H1 (cell line): ENCODE measurements around the gene CDYL. TPM values are rescaled to one million over a fixed set of nuclear protein-coding genes. Genes with fewer than 3 reads are reported as not detected.

ENCODE experiments used
- CTCF ChIA-PET: fragments of 300-600 bp; sonication (Branson Sonifier 250); formaldehyde crosslinking; loops from one replicate; lab custom pipeline; 2021; ENCODE audit not compliant: partially characterized antibody; lab: Charles Lee
- POLR2A ChIA-PET: fragments of 300-600 bp; sonication (Branson Sonifier 250); formaldehyde crosslinking; loops from one replicate; lab custom pipeline; 2021; ENCODE audit warnings: inconsistent platforms; ENCODE audit not compliant: partially characterized antibody; lab: Charles Lee
- DNase-seq, 2 experiments: peaks; one replicate each; pipeline versions ENCODE4 v3.0.0 to v3.0.0-alpha.2; 2010 to 2022; ENCODE audit warnings: low spot score in 2 of 2, low read depth in 1 of 2, mixed read lengths in 1 of 2
- FAIRE-seq: peaks from 2 replicates; lab custom pipeline; 2011; peaks lifted over from hg19 to GRCh38; lab: Jason Lieb, UNC
- H2AFZ ChIP-seq: 2 replicates; pipeline ENCODE4 v1.8.1; 2012; ENCODE audit warnings: low read length, inconsistent platforms
- H2AK5ac ChIP-seq: 2 replicates; pipeline ENCODE4 v1.6.1; 2013; ENCODE audit warnings: low read depth, low read length
- H2BK120ac ChIP-seq: replicated peaks from 2 replicates; pipeline ENCODE3; 2013; ENCODE audit warnings: low read depth, low read length, inconsistent platforms
- H2BK12ac ChIP-seq: 2 replicates; pipeline ENCODE4 v1.6.1; 2013; ENCODE audit warnings: low read depth, low read length
- H2BK15ac ChIP-seq: 2 replicates; pipeline ENCODE4 v1.6.1; 2013; ENCODE audit warnings: low read length
- H2BK20ac ChIP-seq: 2 replicates; pipeline ENCODE4 v1.6.1; 2013; ENCODE audit warnings: low read length
- H2BK5ac ChIP-seq: 2 replicates; pipeline ENCODE4 v1.6.1; 2013; ENCODE audit warnings: low read depth, low read length
- H3K14ac ChIP-seq: 2 replicates; pipeline ENCODE4 v1.6.1; 2013; ENCODE audit warnings: inconsistent platforms; ENCODE audit not compliant: insufficient read length
- H3K18ac ChIP-seq: 2 replicates; pipeline ENCODE4 v1.6.1; 2013; ENCODE audit warnings: low read length; ENCODE audit errors: extremely low read depth
- H3K23ac ChIP-seq: 2 replicates; pipeline ENCODE4 v1.6.1; 2013; ENCODE audit warnings: inconsistent platforms; ENCODE audit not compliant: insufficient read length
- H3K23me2 ChIP-seq: 2 replicates; pipeline ENCODE4 v1.6.1; 2013; ENCODE audit warnings: low read depth, low read length
- H3K27ac ChIP-seq: 2 replicates; pipeline ENCODE4 v1.6.1; 2011; ENCODE audit warnings: low read depth, low read length, inconsistent platforms
- H3K27me3 ChIP-seq, 4 experiments: replicated peaks in 1 of 4; 1 replicate in 1 of 4; 2 replicates in 3 of 4; pipeline versions ENCODE4 v1.6.1 to v1.8.1; 2011 to 2013; ENCODE audit warnings: low read length in 3 of 4, mild to moderate bottlenecking in 3 of 4, inconsistent platforms in 2 of 4, mixed read lengths in 2 of 4, moderate library complexity in 1 of 4; ENCODE audit not compliant: control insufficient read depth in 3 of 4, insufficient read depth in 3 of 4; ENCODE audit errors: extremely low read depth in 1 of 4
- H3K36me3 ChIP-seq, 4 experiments: 2 replicates each; pipeline versions ENCODE4 v1.6.1 to v1.8.1; 2011 to 2013; ENCODE audit warnings: mild to moderate bottlenecking in 4 of 4, low read length in 3 of 4, moderate library complexity in 2 of 4, control low read depth in 1 of 4, inconsistent platforms in 1 of 4; ENCODE audit not compliant: insufficient read depth in 4 of 4, control insufficient read depth in 2 of 4
- H3K4ac ChIP-seq: replicated peaks from 2 replicates; pipeline ENCODE3; 2013; ENCODE audit warnings: low read length, low read depth, mixed read lengths, inconsistent platforms; ENCODE audit not compliant: insufficient read length
- H3K4me1 ChIP-seq, 4 experiments: replicated peaks in 1 of 4; 1 replicate in 1 of 4; 2 replicates in 3 of 4; pipeline versions ENCODE4 v1.6.1 to v1.8.1; 2011 to 2013; ENCODE audit warnings: low read length in 3 of 4, inconsistent platforms in 2 of 4, mixed read lengths in 1 of 4; ENCODE audit not compliant: insufficient read depth in 4 of 4, control insufficient read depth in 3 of 4
- H3K4me2 ChIP-seq, 2 experiments: 2 replicates each; pipeline versions ENCODE4 v1.6.1 to v1.8.1; 2011 to 2013; ENCODE audit warnings: low read depth in 2 of 2, low read length in 2 of 2, control low read depth in 1 of 2, inconsistent platforms in 1 of 2, mild to moderate bottlenecking in 1 of 2; ENCODE audit not compliant: insufficient read depth in 1 of 2
- H3K4me3 ChIP-seq, 4 experiments: fragments of 200-600, 300-600 bp in 1 of 4; sonication (generic), shearing (Covaris generic), sonication (Bioruptor Twin) in 1 of 4; 2 replicates each; pipeline versions ENCODE4 v1.5.1 to v1.8.1; 2011 to 2016; ENCODE audit warnings: low read length in 4 of 4, low read depth in 3 of 4, control low read depth in 2 of 4, inconsistent platforms in 2 of 4, mild to moderate bottlenecking in 2 of 4, mixed read lengths in 1 of 4, moderate library complexity in 1 of 4; ENCODE audit not compliant: insufficient read depth in 2 of 4; ENCODE audit errors: extremely low read depth in 1 of 4
- H3K56ac ChIP-seq: replicated peaks from 2 replicates; pipeline ENCODE3; 2013; ENCODE audit warnings: low read depth, mild to moderate bottlenecking, mixed read lengths, low read length, inconsistent platforms; ENCODE audit not compliant: insufficient read length
- H3K79me1 ChIP-seq: 2 replicates; pipeline ENCODE4 v1.6.1; 2013; ENCODE audit warnings: low read depth, low read length, control low read depth
- H3K79me2 ChIP-seq, 2 experiments: 2 replicates each; pipeline versions ENCODE4 v1.6.1 to v1.8.1; 2012 to 2013; ENCODE audit warnings: low read length in 2 of 2, mild to moderate bottlenecking in 2 of 2, inconsistent platforms in 1 of 2; ENCODE audit not compliant: insufficient read depth in 2 of 2, control insufficient read depth in 1 of 2
- H3K9ac ChIP-seq, 4 experiments: replicated peaks in 1 of 4; 1 replicate in 1 of 4; 2 replicates in 3 of 4; pipeline versions ENCODE4 v1.6.1 to v1.8.1; 2011 to 2013; ENCODE audit warnings: low read depth in 3 of 4, low read length in 3 of 4, control low read depth in 2 of 4, mild to moderate bottlenecking in 2 of 4, moderate library complexity in 2 of 4, inconsistent platforms in 1 of 4; ENCODE audit errors: extremely low read depth in 1 of 4
- H3K9me3 ChIP-seq, 2 experiments: 2 replicates each; pipeline versions ENCODE4 v1.6.1 to v1.8.1; 2012 to 2013; ENCODE audit warnings: mild to moderate bottlenecking in 2 of 2, moderate library complexity in 2 of 2, control low read depth in 1 of 2, inconsistent platforms in 1 of 2, low read depth in 1 of 2, low read length in 1 of 2, mixed read lengths in 1 of 2; ENCODE audit not compliant: insufficient read depth in 2 of 2
- H4K20me1 ChIP-seq, 2 experiments: replicated peaks in 1 of 2; 2 replicates each; pipeline versions ENCODE3 to v1.8.1; 2011 to 2013; ENCODE audit warnings: inconsistent platforms in 2 of 2, low read length in 2 of 2, mild to moderate bottlenecking in 1 of 2; ENCODE audit not compliant: insufficient read depth in 2 of 2, control insufficient read depth in 1 of 2
- H4K5ac ChIP-seq: 2 replicates; pipeline ENCODE4 v1.6.1; 2013; ENCODE audit warnings: low read length, low read depth, mixed read lengths, inconsistent platforms; ENCODE audit not compliant: insufficient read length
- H4K8ac ChIP-seq: 2 replicates; pipeline ENCODE4 v1.8.0; 2013; ENCODE audit warnings: mild to moderate bottlenecking, moderate library complexity, low read length, inconsistent platforms; ENCODE audit not compliant: insufficient read depth; ENCODE audit errors: extremely low read depth
- H4K91ac ChIP-seq: replicated peaks from 2 replicates; pipeline ENCODE3; 2013; ENCODE audit warnings: low read length, mixed read lengths, inconsistent platforms; ENCODE audit not compliant: insufficient read length
- CHD2 ChIP-seq: IDR thresholded peaks from 2 replicates; pipeline ENCODE4 v1.6.1; 2012; ENCODE audit warnings: low read length, improper control_type of control experiment
- EP300 ChIP-seq, 2 experiments: IDR thresholded peaks; 1 replicate in 1 of 2; 2 replicates in 1 of 2; pipeline ENCODE4 v1.6.1; 2011 to 2012; ENCODE audit warnings: low read depth in 2 of 2, low read length in 2 of 2, mild to moderate bottlenecking in 2 of 2, borderline replicate concordance in 1 of 2, inconsistent platforms in 1 of 2, moderate library complexity in 1 of 2
- EZH2 ChIP-seq: fragments of 200-600 bp; sonication (generic); IDR thresholded peaks from 2 replicates; pipeline ENCODE4 v1.7.1; 2012; ENCODE audit warnings: low read depth, mild to moderate bottlenecking, moderate library complexity, low read length, inconsistent platforms; ENCODE audit not compliant: severe bottlenecking
- JUND ChIP-seq: IDR thresholded peaks from 2 replicates; pipeline ENCODE4 v1.6.1; 2011; ENCODE audit warnings: mild to moderate bottlenecking, improper control_type of control experiment, low read length
- RAD21 ChIP-seq, 2 experiments: IDR thresholded peaks in 1 of 2; conservative IDR thresholded peaks in 1 of 2; 2 replicates each; pipeline ENCODE4 v1.6.1; 2011; ENCODE audit warnings: low read depth in 2 of 2, low read length in 2 of 2, improper control_type of control experiment in 1 of 2, inconsistent platforms in 1 of 2, mild to moderate bottlenecking in 1 of 2, moderate library complexity in 1 of 2
- SIX5 ChIP-seq: IDR thresholded peaks from 2 replicates; pipeline ENCODE4 v1.6.1; 2011; ENCODE audit warnings: mild to moderate bottlenecking, low read depth, low read length
- TAF7 ChIP-seq: optimal IDR thresholded peaks from 2 replicates; pipeline ENCODE3; 2011; ENCODE audit warnings: low read depth, mild to moderate bottlenecking, inconsistent platforms, low read length, moderate library complexity, borderline replicate concordance
- WGBS, 2 experiments: shearing (Covaris generic) in 1 of 2; methylation state at CpG; one replicate each; pipeline versions ENCODE4 v1.1.6 to v1.1.7; 2013 to 2015; ENCODE audit warnings: low lambda C conversion rate in 2 of 2, mixed read lengths in 2 of 2, inconsistent platforms in 1 of 2, low coverage in 1 of 2, missing lambda C conversion rate in 1 of 2; ENCODE audit not compliant: insufficient replicate concordance in 2 of 2, insufficient coverage in 1 of 2, insufficient read length in 1 of 2; ENCODE audit errors: extremely low coverage in 1 of 2, missing lambda C conversion rate in 1 of 2; 5-methylcytosine and 5-hydroxymethylcytosine counted together
- polyA plus RNA-seq, 7 experiments: library from polyadenylated mRNA; depleted of rRNA in 3 of 7; stranded (reverse) in 5 of 7; unstranded in 2 of 7; fragments of >200 nt in 5 of 7; fragments of 200-250 nt in 2 of 7; gene quantifications; 1 replicate in 5 of 7; 2 replicates in 1 of 7; 4 replicates in 1 of 7; pipeline versions ENCODE4 v1.2.1 to v1.2.3, GENCODE V29; 2011 to 2013; ENCODE audit warnings: missing spikeins in 2 of 7, mixed read lengths in 2 of 7
- total RNA-seq: library from RNA; stranded (reverse); fragmentation: NEBNext Ultra II Directional; extraction: Animal tissue kit (Norgen Biotek cat#: 25700); gene quantifications from 2 replicates; pipeline ENCODE4 v1.2.1, GENCODE V29; 2021
- TF ChIP-seq, protein P1 (sequence below): IDR thresholded peaks from 2 replicates; pipeline ENCODE4 v1.6.1; 2011; ENCODE audit warnings: low read depth, mild to moderate bottlenecking, low read length; ENCODE audit not compliant: insufficient read depth

Gene CDYL
- total and polyA plus RNA-seq, 2 of the 8 experiments (the other 6 are each of a cell fraction or from before 2014, with no cell fraction given), result 56.4 to 119 TPM

DNA sequence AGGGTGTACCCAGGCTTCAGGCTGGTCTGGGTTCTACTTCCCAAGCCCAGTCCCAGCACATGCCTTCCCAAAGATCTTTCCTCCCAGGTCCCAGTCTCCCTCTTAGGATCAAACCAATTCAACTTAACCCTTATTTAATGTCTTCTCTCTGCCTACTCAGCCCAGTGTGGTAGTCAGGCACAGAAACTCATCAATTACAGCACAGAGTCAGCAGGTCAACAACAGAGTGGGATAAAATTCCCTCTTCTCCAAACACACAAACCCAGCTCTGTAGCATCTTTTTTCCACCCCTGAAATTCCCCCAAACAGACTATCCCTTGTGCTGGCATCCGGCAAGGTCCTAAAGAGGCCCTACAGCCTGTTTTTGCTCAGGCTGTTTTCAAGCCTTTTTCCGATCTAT is 47.3 kb upstream of the CDYL start:
- no peaks in the 10 kb centered on the region; the same call in 1 of the 2 replicates for H3K23me2 ChIP-seq
- H3K4me2 ChIP-seq, result no peak overlapping the region
- no peaks in the 10 kb centered on the region for H3K36me3 ChIP-seq
- no peak overlapping the region for H3K27ac ChIP-seq
- FAIRE-seq, result no peak
- no peak for DNase-seq
- no peak overlapping the region for H4K5ac ChIP-seq
- H2AFZ ChIP-seq, result no peak overlapping the region
- H3K9ac ChIP-seq, result no peak overlapping the region
- H2BK120ac ChIP-seq, result no peak overlapping the region
- no peak overlapping the region for H3K23ac ChIP-seq
- no peak overlapping the region for H2BK12ac ChIP-seq
- no peaks in the 10 kb centered on the region for H4K20me1 ChIP-seq
- no peak overlapping the region for H2BK20ac ChIP-seq
- no peak overlapping the region for H3K4ac ChIP-seq
- WGBS, 2 experiments, result 65% methylated on average over 2 of the region's 2 CpGs; no CpG with 5 or more reads in 1 of the 2 experiments
- H3K79me2 ChIP-seq, result no peaks in the 10 kb centered on the region
- H2BK5ac ChIP-seq, result no peak overlapping the region
- POLR2A ChIA-PET, result no interaction called here
- no peak overlapping the region for H4K8ac ChIP-seq
- H3K56ac ChIP-seq, result no peak overlapping the region
- no peak overlapping the region for H3K14ac ChIP-seq
- no peak for TF ChIP-seq JUND
- no peak for TF ChIP-seq EP300 (IDR thresholded peaks at IDR 0.05; ENCODE audit: borderline replicate concordance in 1 of 2, low read depth in 2 of 2, low read length in 2 of 2)
- TF ChIP-seq RAD21 (IDR thresholded peaks at IDR 0.05 in 1 of 2, conservative IDR thresholded peaks at IDR 0.05 in 1 of 2; ENCODE audit: low read depth in 2 of 2, low read length in 2 of 2), result no peak
- no peak for TF ChIP-seq CHD2
- TF ChIP-seq EZH2, result no peak
- TF ChIP-seq TAF7, result no peak
- TF ChIP-seq, protein P1, sequence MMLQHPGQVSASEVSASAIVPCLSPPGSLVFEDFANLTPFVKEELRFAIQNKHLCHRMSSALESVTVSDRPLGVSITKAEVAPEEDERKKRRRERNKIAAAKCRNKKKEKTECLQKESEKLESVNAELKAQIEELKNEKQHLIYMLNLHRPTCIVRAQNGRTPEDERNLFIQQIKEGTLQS, result no peak
- no peak for TF ChIP-seq SIX5
- TF ChIP-seq, all 59 proteins: peak for 0
- Histone ChIP-seq H2AK5ac (no peak overlapping the region), H3K4me1 (peaks cover 3 to 8% (median 4%) of the 10 kb centered on the region in 4 experiments; a peak in 6 of 7 replicates), H3K4me3 (no peak overlapping the region), H4K91ac (no peak overlapping the region), H2BK15ac (no peak overlapping the region; the same call in 1 of the 2 replicates), H3K9me3 (peaks cover 0 to 4% of the 10 kb centered on the region in 2 experiments; a peak in 1 of 4 replicates), H3K18ac (no peak overlapping the region), H3K27me3 (no peaks in the 10 kb centered on the region), H3K79me1 (no peaks in the 10 kb centered on the region)
- CTCF ChIA-PET, result no interaction called here
